Coronary artery (tissue), 2 donors: Measurements from ENCODE around the gene ZIC5.

Experiments used
- DNase-seq: peaks from one replicate; pipeline ENCODE4 v3.0.0-alpha.2; 2017; ENCODE audit warnings: low spot score
- H3K27ac ChIP-seq, 2 donors: fragments of 200-600 bp; sonication (generic); one replicate each; pipeline ENCODE4 v1.5.1; 2016 to 2019
- H3K4me3 ChIP-seq: fragments of 200-600 bp; sonication (generic); 2 replicates; pipeline ENCODE4 v1.5.1; 2016; ENCODE audit warnings: mild to moderate bottlenecking, moderate library complexity
- CTCF ChIP-seq: fragments of 200-600 bp; sonication (generic); IDR thresholded peaks from one replicate; pipeline ENCODE4 v1.5.1; 2019; ENCODE audit warnings: antibody characterized with exemption

ZIC5 gene

GRCh38 chr13:99962242-99962641 lies 9.3 kb downstream of the ZIC5 start:
- no peak overlapping the region for H3K27ac ChIP-seq
- no peak for DNase-seq
- no peak for TF ChIP-seq CTCF
- H3K4me3 ChIP-seq: no peak overlapping the region

- Histone ChIP-seq H3K4me3 (no peak overlapping the region), H3K27ac (no peak overlapping the region)
- no peak for TF ChIP-seq CTCF
- DNase-seq: peak; percentile 1
These were observed 9.9 kb downstream of the ZIC5 start for GRCh38 chr13:99961636-99962035.

GRCh38 chr13:99960663-99961311 lies 10.8 kb downstream of the ZIC5 start:
- peak; percentile 38 for DNase-seq
- no peak for TF ChIP-seq CTCF
- no peak overlapping the region for H3K4me3 ChIP-seq
- no peak overlapping the region for H3K27ac ChIP-seq

- Histone ChIP-seq H3K4me3 (peak overlapping the region; percentile 41), H3K27ac (no peak overlapping the region)
- TF ChIP-seq CTCF: no peak
- peak; percentile 31 for DNase-seq
These were observed 11.9 kb downstream of the ZIC5 start for GRCh38 chr13:99959540-99960230.

- no peak overlapping the region for H3K27ac ChIP-seq
- TF ChIP-seq CTCF: no peak
- peak overlapping the region; percentile 27 for H3K4me3 ChIP-seq
- DNase-seq: no peak
These were observed 12.4 kb downstream of the ZIC5 start for GRCh38 chr13:99959127-99959539.

- H3K4me3 ChIP-seq: peak overlapping the region; percentile 27
- no peak overlapping the region for H3K27ac ChIP-seq
- DNase-seq: peak; percentile 26
- TF ChIP-seq CTCF: no peak
These were observed 13.0 kb downstream of the ZIC5 start for GRCh38 chr13:99958406-99959126.
